RPMI7951 (cell line): Measurements from ENCODE around the gene HPN. TPM values are rescaled to one million over a fixed set of nuclear protein-coding genes. Genes with fewer than 3 reads are reported as not detected.
A peak's percentile ranks its signal among the peaks of the same experiment; 100 is the strongest.

Experiments
- DNase-seq: peaks from one replicate; pipeline ENCODE4 v3.0.0-alpha.2; 2012; ENCODE audit warnings: low read depth
- total RNA-seq: library from RNA; depleted of rRNA; stranded (reverse); fragments of >200 nt; shearing (Covaris generic); gene quantifications from 2 replicates; pipeline ENCODE4 v1.2.3, GENCODE V29; 2014

Gene HPN
- total RNA-seq, 1 experiment from 2014 or later = not detected

GRCh38 chr19:35062942-35063341 lies 21.4 kb downstream of the HPN start:
- DNase-seq = no peak

DNA sequence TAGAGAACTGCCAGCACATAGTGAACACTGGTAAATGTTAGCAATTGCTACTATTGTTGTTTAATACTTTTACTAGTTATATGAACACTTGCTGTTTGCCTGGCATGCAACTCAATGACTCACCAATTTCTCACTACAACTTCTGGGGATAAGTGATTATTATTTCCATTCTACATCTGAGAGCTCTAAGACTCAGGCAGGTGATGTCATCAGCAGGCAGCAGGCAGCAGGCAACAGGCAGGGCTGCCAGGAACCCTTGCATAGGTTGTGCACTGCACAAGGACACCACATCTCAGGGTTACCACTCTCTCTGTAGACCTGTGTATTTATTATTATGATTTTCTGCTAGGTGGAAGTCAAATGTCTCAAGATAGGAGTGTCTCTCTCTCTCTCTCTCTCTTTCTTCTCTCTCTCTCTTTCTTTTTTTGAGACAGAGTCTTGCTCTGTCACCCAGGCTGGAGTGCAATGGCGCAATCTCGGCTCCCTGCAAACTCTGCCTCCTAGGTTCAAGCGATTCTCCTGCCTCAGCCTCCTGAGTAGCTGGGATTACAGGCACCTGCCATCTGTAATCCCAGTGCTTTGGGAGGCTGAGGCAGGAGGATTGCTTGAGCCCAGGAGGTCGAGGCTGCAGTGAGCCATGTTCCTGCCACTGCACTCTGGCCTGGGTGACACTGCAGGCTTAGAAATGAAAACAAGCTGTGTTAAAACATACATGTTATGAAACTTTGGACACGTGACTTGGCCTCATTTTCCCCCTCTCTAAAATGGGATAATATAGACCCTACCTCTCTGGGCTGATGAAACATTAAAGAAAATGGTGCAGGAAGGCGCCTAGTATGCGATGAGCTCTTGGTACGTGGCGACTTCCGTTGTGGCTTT lies 22.7 kb downstream of the HPN start:
- peak; percentile 47 for DNase-seq

DNA sequence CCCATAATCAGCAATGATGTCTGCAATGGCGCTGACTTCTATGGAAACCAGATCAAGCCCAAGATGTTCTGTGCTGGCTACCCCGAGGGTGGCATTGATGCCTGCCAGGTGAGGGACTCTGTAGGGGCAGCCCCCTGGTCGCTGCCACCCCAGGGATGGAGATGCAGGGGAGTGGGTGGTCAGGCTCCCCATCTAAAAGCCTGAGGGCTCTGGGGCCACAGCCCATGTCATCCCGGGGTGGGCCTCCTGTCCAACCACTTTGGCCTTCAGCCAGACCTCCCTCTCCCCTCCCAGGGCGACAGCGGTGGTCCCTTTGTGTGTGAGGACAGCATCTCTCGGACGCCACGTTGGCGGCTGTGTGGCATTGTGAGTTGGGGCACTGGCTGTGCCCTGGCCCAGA lies 24.1 kb downstream of the HPN start:
- DNase-seq = no peak

DNA sequence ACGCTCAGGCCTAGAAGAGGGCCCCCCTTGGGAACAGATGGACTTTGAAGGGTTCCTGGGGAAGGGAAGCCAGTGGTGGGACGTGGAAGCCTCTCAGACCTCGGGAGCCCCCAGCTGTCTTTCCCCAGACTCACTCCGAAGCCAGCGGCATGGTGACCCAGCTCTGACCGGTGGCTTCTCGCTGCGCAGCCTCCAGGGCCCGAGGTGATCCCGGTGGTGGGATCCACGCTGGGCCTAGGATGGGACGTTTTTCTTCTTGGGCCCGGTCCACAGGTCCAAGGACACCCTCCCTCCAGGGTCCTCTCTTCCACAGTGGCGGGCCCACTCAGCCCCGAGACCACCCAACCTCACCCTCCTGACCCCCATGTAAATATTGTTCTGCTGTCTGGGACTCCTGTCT lies 24.6 kb downstream of the HPN start:
- no peak for DNase-seq

DNA sequence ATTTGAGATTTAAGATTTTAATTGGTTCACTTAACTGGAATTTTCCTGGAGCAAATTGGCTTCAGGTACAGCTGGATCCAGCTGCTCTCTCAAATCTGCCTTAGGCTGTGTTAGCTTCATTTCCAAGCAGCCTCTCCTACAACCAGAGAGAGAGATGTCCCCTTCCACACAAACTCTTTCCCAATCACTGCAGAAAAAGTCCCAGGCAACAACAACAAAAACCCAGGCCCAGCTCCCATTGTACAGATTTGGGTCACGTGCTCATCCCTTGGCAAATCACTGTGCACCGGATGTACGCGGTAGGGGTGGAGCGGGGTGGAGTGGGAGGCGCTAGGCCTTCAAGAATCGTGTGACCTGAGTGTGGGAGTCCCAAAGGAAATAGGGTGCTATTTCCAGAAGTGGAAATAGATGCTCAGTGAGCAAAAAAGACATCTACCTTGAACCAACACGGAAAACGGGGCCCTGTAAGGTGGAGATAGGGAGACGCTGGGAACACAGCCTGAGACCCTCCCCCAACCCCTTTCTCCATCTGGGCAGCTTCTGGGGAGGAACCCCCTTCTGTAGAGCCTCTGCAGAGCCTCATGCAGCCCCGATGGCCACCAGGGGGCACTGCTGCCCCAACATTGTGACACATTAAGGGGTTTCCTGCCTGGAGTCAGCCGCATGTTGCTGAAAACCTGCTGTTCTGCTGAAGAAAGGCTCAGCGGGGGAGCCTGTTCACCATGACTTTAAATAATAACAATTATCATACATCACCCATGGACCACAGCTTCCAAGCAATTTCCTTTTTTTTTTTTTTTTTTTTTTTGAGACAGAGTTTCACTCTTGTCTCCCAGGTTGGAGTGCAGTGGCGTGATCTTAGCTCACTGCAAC lies 25.4 kb downstream of the HPN start:
- DNase-seq = peak; percentile 79

GRCh38 chr19:35068941-35069634 lies 27.6 kb downstream of the HPN start:
- DNase-seq = no peak

DNA sequence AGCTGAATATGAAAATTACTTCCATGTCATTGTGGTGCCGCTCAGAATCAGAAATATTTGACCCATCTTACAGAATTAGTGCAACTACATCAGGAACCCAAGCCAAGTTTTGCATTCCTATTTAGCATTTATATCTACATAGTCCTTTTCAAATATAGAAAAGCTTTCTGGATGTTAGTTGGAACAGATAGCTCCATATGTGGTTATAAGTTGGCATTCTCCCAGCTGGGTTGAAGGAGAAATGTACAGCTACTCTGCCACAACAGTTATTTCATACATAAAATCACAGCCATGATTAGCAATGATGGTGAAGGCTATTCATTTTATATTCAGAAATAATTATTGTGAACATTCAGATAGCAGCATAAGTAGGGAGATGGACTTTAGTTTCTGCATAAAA lies 28.2 kb downstream of the HPN start:
- DNase-seq = no peak

DNA sequence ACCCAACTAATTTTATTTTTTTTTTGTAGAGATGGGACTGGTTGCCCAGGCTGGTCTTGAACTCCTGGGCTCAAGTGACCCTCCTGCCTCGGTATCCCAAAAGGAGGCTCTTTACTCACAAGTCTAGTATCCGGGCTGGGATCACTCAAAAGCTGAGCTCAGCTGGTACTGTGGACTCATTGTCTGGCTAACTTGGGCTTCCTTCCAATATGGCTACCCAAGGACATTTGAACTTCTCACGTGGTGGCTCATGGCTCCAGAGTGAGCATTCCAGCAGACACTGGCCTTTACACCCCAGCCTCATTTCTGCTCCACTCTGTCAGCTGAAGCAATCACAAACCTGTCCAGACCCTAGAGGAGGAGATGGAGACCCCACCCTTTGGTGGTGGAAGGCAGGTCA lies 28.9 kb downstream of the HPN start:
- DNase-seq = no peak

DNA sequence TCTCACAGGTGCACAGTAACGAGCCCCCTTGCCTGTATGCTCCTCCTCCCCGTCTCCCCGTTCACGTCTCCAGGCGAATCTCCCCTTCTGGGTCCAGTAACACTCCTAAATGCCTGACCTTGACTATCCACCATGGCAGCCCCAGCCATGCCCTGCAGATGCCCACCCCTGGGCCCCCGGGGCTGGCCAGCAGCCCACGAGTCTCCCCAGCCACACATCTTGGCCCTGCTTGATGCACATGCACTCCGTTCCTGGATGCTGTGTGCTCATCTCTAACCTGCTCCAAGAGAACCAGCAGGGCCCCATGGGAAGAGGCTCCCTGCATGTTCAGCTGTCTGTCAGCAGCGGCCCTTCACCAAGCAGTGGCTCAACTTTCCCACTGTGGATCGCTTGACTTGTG lies 32.0 kb downstream of the HPN start:
- DNase-seq = no peak

GRCh38 chr19:35073941-35074340 lies 32.4 kb downstream of the HPN start:
- no peak for DNase-seq

GRCh38 chr19:35074426-35075201 lies 33.1 kb downstream of the HPN start:
- no peak for DNase-seq

DNA sequence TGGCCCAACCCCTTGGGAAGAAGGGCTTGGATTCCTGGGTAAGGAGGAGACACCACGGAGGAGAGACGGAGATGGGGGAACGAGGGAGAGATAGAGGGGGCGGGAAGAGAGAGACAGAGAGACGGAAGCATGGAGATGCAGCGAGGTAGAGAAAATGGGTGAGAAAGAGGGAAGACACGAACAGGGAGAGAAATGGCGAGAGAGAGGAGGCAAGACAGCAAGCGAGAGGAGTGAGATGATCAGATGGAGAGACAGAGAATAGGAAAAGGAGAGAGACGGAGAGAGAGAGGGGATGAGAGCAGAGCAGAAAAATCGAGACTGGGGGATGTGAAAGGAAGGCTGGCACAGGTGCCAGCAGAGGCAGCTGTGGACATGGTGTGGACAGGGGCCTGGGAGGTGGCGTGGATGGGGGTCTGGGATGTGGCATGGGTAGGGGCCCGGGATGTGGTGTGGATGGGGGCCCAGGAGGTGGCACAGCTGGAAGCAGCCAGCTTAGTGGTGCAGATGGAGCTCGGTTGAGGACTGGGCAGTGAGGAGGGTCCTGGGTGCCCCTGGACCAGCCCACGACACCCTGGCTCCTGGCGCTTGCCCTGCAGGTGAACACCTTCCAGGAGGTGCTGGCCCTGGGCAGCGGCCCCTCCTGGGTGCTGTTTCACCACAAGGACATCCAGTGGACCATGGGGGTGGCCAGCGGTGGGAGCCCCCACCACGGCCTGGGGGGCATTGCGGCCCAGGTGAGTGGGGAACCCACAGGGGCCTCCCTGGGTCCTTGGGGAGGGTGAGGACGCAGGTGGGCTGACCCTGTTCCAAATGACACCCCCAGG lies 33.9 kb downstream of the HPN start:
- DNase-seq = no peak

- no peak for DNase-seq
Observed at GRCh38 chr19:35076026-35076370, 34.5 kb downstream of the HPN start.

DNA sequence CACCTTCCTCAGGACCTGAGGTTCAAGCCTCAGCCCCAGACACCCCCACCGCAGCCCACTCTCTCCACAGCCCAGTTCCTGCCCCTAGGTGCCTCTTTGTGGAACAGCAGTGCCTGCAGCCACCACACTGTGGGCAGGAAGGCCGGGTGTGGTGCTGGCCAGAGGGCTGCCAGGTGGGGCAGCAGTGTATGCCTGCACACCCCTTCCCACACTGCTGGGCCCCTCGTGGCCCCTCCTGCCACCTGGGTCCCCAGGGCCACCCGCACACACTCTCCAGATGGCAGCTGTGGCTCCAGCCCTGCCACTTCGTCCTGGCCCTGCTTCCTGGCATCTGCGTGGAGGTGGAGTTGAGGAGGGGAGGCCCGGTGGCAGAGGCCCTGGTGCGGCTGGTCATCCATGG lies 35.1 kb downstream of the HPN start:
- no peak for DNase-seq

DNA sequence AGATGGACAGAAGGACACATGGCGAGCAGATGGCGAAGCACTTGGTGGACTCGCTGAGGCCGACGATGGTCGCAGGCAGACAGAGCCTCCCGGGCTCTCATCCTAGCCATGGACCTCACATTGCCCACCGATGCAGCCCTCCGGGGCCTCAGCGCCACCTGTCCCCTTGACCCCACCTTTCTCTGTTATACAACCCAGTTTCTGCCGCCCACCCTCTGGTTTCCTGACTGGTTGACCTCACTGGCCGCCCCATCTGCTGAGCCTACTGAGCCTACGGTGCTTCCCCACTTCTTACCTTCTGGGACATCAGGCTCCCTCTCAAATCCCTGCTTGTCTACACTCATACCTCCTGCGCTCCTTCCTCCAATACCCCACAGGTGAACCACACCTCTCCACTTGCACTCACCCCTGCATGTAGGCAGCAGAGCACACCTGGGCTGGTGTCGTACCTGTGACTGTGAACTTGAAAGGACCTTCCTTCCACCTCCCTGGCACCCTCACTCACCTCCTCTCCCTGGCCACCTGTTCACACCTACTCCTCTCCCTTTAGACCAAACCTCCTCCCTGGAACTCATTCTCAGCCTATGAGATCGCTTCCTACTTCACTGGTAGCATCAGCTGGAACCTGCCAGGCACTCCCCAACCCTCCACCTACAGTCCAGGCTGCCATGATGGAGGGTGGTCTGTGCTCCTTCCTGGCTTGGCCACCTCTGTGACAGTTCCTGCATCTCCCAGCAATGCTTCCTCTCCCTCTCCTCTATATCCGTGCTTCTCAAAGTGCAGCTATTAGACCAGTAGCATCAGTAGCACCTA lies 36.1 kb downstream of the HPN start:
- no peak for DNase-seq

DNA sequence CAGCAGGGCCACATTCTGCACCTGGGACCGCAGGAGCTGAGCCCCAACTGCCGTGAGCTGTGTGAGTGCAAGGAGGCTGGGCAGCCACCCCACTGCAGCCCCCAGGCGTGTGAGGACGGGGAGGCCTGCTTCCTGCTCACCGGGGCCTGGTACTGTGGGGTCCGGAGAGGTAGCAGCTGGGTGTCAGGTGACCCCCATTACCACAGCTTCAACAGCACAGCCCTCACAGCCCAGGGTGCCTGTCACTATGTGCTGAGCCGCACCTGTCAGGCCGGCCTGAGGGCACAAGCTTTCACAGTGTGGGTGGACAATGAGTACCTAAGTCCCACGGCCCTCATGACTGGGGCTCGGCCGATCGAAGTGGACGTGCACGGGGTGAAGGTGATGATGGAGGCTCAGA lies 38.3 kb downstream of the HPN start:
- no peak for DNase-seq

DNA sequence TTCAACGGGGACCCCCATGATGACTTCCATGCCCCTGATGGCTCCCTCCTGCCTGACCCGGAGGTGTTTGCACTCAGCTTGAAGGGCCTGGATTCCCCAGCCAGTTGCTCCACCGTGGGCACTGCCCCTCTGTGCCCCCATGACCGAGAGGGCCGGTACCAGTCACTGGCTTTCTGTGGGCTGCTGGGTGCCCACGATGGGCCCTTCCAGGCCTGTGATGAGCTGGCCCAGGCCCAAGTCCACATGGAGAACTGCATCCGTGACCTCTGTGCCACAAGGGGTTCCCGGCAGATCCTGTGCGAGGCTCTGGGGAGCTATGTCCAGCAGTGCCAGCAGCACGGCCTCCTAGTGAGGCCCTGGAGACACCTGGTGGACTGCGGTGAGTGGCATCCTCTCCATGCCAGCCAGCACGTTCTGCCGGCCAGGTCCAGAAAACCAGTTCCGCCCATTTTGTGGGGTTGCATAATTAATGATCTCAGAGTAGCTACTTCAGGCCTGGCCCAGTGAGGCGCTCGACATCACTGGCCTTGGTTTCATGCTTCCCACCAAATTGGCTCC lies 39.2 kb downstream of the HPN start:
- no peak for DNase-seq

DNA sequence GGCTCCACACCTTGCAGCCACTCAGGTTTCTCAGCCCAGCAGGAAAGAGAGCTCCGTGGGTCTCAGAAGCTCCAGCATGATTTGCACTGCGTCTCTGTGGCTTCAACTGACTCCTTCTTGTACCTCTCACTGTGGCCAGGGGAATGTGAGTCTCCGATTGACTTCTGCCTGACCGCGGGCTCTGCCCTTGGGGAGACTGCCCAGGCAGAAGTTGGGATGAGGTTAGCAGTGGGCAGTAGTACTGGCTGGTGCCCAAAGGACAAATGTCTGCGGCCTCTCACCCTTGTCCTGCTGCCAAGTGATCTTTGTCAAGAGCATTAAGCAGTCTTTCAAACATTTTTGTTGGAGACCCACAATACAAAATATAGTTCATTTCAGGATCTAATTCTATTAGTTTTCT lies 39.7 kb downstream of the HPN start:
- DNase-seq = peak; percentile 25

- no peak for DNase-seq
Observed at GRCh38 chr19:35083691-35084508, 42.4 kb downstream of the HPN start.
